Measurements from ENCODE around the gene REEP6. TPM values are rescaled to one million over a fixed set of nuclear protein-coding genes. Genes with fewer than 3 reads are reported as not detected.
A peak's percentile ranks its signal among the peaks of the same experiment; 100 is the strongest.

REEP6 gene
- total and polyA plus RNA-seq, 2 donors (not counting 1 experiment from before 2014, with no cell fraction given) = 0.47 to 0.99 TPM

- Histone ChIP-seq H3K4me3 (replicated peaks in 1 of 4; ENCODE audit: control extremely low read depth in 1 of 4, insufficient read depth in 1 of 4, low read depth in 3 of 4, low read length in 4 of 4) (peak within 1 kb of the TSS; percentile 54 to 67 (median 59)), H2AFZ (ENCODE audit: low read length) (no peak within 1 kb of the TSS), H3K36me3 (ENCODE audit: control insufficient read depth, insufficient read depth, low read length) (no peaks in the 10 kb centered on the region), H3K4me1 (ENCODE audit: control insufficient read depth, extremely low read depth, insufficient read depth, low read length) (no peaks in the 10 kb centered on the region), H3K27ac (ENCODE audit: insufficient read depth, low read length) (no peak within 1 kb of the TSS), H3K9ac (ENCODE audit: insufficient read depth, low read length) (peak within 1 kb of the TSS; percentile 66), H3K79me2 (ENCODE audit: control insufficient read depth, insufficient read depth, low read length) (no peaks in the 10 kb centered on the region), H3K27me3 (ENCODE audit: control insufficient read depth, insufficient read depth, low read length) (no peaks in the 10 kb centered on the region), H3K4me2 (ENCODE audit: extremely low read depth, insufficient read depth, low read length) (peak within 1 kb of the TSS; percentile 82), H3K9me3 (ENCODE audit: control insufficient read depth, insufficient read depth, low read depth, low read length) (no peaks in the 10 kb centered on the region), H4K20me1 (ENCODE audit: control insufficient read depth, extremely low read depth, insufficient read depth, low read length) (no peaks in the 10 kb centered on the region)
- DNase-seq (ENCODE audit: low read depth in 2 of 2) = peak; percentile 41 to 50
- TF ChIP-seq CTCF (conservative IDR thresholded peaks at IDR 0.05 in 1 of 2, IDR thresholded peaks at IDR 0.05 in 1 of 2; ENCODE audit: low read depth in 1 of 2, low read length in 2 of 2) (no peak), EZH2 (IDR thresholded peaks at IDR 0.05; ENCODE audit: low read length, missing control alignments) (no peak)
Observed at GRCh38 chr19:1512671-1513498, 21.9 kb downstream of the REEP6 start, which contains the start of gene ADAMTSL5. ADAMTSL5 (minus strand) TSS chr19:1513019; CDS start chr19:1510943, 2,076 bp downstream.

- H4K20me1 ChIP-seq (ENCODE audit: control insufficient read depth, extremely low read depth, insufficient read depth, low read length) = no peaks in the 10 kb centered on the region
- no peak overlapping the region for H3K27ac ChIP-seq (ENCODE audit: insufficient read depth, low read length)
- H3K9me3 ChIP-seq (ENCODE audit: control insufficient read depth, insufficient read depth, low read depth, low read length) = no peaks in the 10 kb centered on the region
- peak overlapping the region; percentile 51 for H3K4me2 ChIP-seq (ENCODE audit: extremely low read depth, insufficient read depth, low read length)
- TF ChIP-seq EZH2 (IDR thresholded peaks at IDR 0.05; ENCODE audit: low read length, missing control alignments) = no peak
- peak; percentile 47 to 50 for TF ChIP-seq CTCF (conservative IDR thresholded peaks at IDR 0.05 in 1 of 2, IDR thresholded peaks at IDR 0.05 in 1 of 2; ENCODE audit: low read depth in 1 of 2, low read length in 2 of 2)
- H3K9ac ChIP-seq (ENCODE audit: insufficient read depth, low read length) = peak overlapping the region; percentile 66
- H3K27me3 ChIP-seq (ENCODE audit: control insufficient read depth, insufficient read depth, low read length) = peaks cover 3% of the 10 kb centered on the region
- H3K4me1 ChIP-seq (ENCODE audit: control insufficient read depth, extremely low read depth, insufficient read depth, low read length) = no peaks in the 10 kb centered on the region
- peak overlapping the region in 3 of 4 experiments; percentile 12 to 67 (median 58) for H3K4me3 ChIP-seq (replicated peaks in 1 of 4; ENCODE audit: control extremely low read depth in 1 of 4, insufficient read depth in 1 of 4, low read depth in 3 of 4, low read length in 4 of 4)
- H2AFZ ChIP-seq (ENCODE audit: low read length) = no peak overlapping the region
- H3K79me2 ChIP-seq (ENCODE audit: control insufficient read depth, insufficient read depth, low read length) = no peaks in the 10 kb centered on the region
- H3K36me3 ChIP-seq (ENCODE audit: control insufficient read depth, insufficient read depth, low read length) = no peaks in the 10 kb centered on the region
- peak; percentile 29 to 42 for DNase-seq (ENCODE audit: low read depth in 2 of 2)
Observed at GRCh38 chr19:1513499-1514294, 22.7 kb downstream of the REEP6 start.

- H3K27ac ChIP-seq (ENCODE audit: insufficient read depth, low read length) = no peak overlapping the region
- no peak overlapping the region for H3K4me2 ChIP-seq (ENCODE audit: extremely low read depth, insufficient read depth, low read length)
- H3K4me3 ChIP-seq (replicated peaks in 1 of 4; ENCODE audit: control extremely low read depth in 1 of 4, insufficient read depth in 1 of 4, low read depth in 3 of 4, low read length in 4 of 4) = no peak overlapping the region
- no peak overlapping the region for H3K9ac ChIP-seq (ENCODE audit: insufficient read depth, low read length)
- DNase-seq (ENCODE audit: low read depth in 2 of 2) = no peak
- TF ChIP-seq EZH2 (IDR thresholded peaks at IDR 0.05; ENCODE audit: low read length, missing control alignments) (no peak), CTCF (conservative IDR thresholded peaks at IDR 0.05 in 1 of 2, IDR thresholded peaks at IDR 0.05 in 1 of 2; ENCODE audit: low read depth in 1 of 2, low read length in 2 of 2) (no peak)
- H3K27me3 ChIP-seq (ENCODE audit: control insufficient read depth, insufficient read depth, low read length) = peaks cover 3% of the 10 kb centered on the region
- H3K4me1 ChIP-seq (ENCODE audit: control insufficient read depth, extremely low read depth, insufficient read depth, low read length) = no peaks in the 10 kb centered on the region
- H3K9me3 ChIP-seq (ENCODE audit: control insufficient read depth, insufficient read depth, low read depth, low read length) = no peaks in the 10 kb centered on the region
- no peak overlapping the region for H2AFZ ChIP-seq (ENCODE audit: low read length)
- H3K36me3 ChIP-seq (ENCODE audit: control insufficient read depth, insufficient read depth, low read length) = no peaks in the 10 kb centered on the region
- H3K79me2 ChIP-seq (ENCODE audit: control insufficient read depth, insufficient read depth, low read length) = no peaks in the 10 kb centered on the region
- H4K20me1 ChIP-seq (ENCODE audit: control insufficient read depth, extremely low read depth, insufficient read depth, low read length) = no peaks in the 10 kb centered on the region
Observed at GRCh38 chr19:1514295-1514661, 23.3 kb downstream of the REEP6 start.
